Middle frontal gyrus (tissue), 1 donor: ENCODE measurements around the gene CACFD1.
"Not testable (repeated sequence)": the region's sequence is repeated elsewhere in the genome, so short reads cannot be mapped to it uniquely, and the experiment has no call there.

ENCODE experiments used
- DNase-seq: peaks from one replicate; pipeline ENCODE4 v3.0.0-alpha.2; 2015; ENCODE audit warnings: low spot score; ENCODE audit errors: extremely low spot score

The CACFD1 gene

GRCh38 chr9:133439337-133439736 lies 20.4 kb upstream of the CACFD1 start:
- DNase-seq = no peak

- DNase-seq = peak; percentile 14
Measured at GRCh38 chr9:133440874-133441273, 18.9 kb upstream of the CACFD1 start.

GRCh38 chr9:133441571-133441970 lies 18.2 kb upstream of the CACFD1 start:
- no peak for DNase-seq

GRCh38 chr9:133443248-133443647 lies 16.5 kb upstream of the CACFD1 start:
- no peak for DNase-seq

- DNase-seq = no peak
Measured at GRCh38 chr9:133443982-133444381, 15.8 kb upstream of the CACFD1 start.

GRCh38 chr9:133445293-133445969 lies 14.3 kb upstream of the CACFD1 start:
- DNase-seq = no peak

GRCh38 chr9:133448487-133448972 lies 11.2 kb upstream of the CACFD1 start:
- DNase-seq = no peak

- no peak for DNase-seq
Measured at GRCh38 chr9:133449760-133450159, 10.0 kb upstream of the CACFD1 start.

GRCh38 chr9:133451865-133452264 lies 7.9 kb upstream of the CACFD1 start:
- not testable (repeated sequence) for DNase-seq

GRCh38 chr9:133452562-133452961 lies 7.2 kb upstream of the CACFD1 start:
- DNase-seq = no peak

GRCh38 chr9:133453651-133454050 lies 6.1 kb upstream of the CACFD1 start:
- DNase-seq = no peak

- no peak for DNase-seq
Measured at GRCh38 chr9:133454325-133454724, 5.5 kb upstream of the CACFD1 start.

- no peak for DNase-seq
Measured at GRCh38 chr9:133454943-133455673, 4.7 kb upstream of the CACFD1 start.

- no peak for DNase-seq
Measured at GRCh38 chr9:133455936-133456335, 3.8 kb upstream of the CACFD1 start.

- no peak for DNase-seq
Measured at GRCh38 chr9:133456409-133456808, 3.4 kb upstream of the CACFD1 start.

- DNase-seq = no peak
Measured at GRCh38 chr9:133457233-133457632, 2.5 kb upstream of the CACFD1 start.

- DNase-seq = no peak
Measured at GRCh38 chr9:133457748-133458147, 2.0 kb upstream of the CACFD1 start.

GRCh38 chr9:133458643-133459312 lies 1.0 kb upstream of the CACFD1 start:
- DNase-seq = no peak

- DNase-seq = no peak
Measured at GRCh38 chr9:133460405-133461175, 812 bp downstream of the CACFD1 start.

GRCh38 chr9:133461975-133462374 lies 2.2 kb downstream of the CACFD1 start:
- DNase-seq = no peak

- no peak for DNase-seq
Measured at GRCh38 chr9:133463234-133463863, 3.6 kb downstream of the CACFD1 start.
